Subcutaneous abdominal adipose tissue (tissue), 5 donors: ENCODE results near the gene SBNO2.

Source experiments
- H3K27ac ChIP-seq: one replicate; pipeline ENCODE4 v1.7.0; 2013; ENCODE audit warnings: low read depth, mild to moderate bottlenecking, inconsistent platforms, low read length, moderate library complexity
- H3K27me3 ChIP-seq, 5 donors: one replicate each; pipeline ENCODE4 v1.7.0; 2013; ENCODE audit warnings: low read length in 5 of 5, inconsistent platforms in 1 of 5; ENCODE audit not compliant: control insufficient read depth in 5 of 5, insufficient read depth in 4 of 5
- H3K36me3 ChIP-seq, 5 donors: one replicate each; pipeline ENCODE4 v1.7.0; 2013; ENCODE audit warnings: low read length in 5 of 5; ENCODE audit not compliant: control insufficient read depth in 5 of 5, insufficient read depth in 5 of 5
- H3K4me1 ChIP-seq, 5 donors: one replicate each; pipeline ENCODE4 v1.7.0; 2013; ENCODE audit warnings: low read length in 5 of 5, mild to moderate bottlenecking in 3 of 5, moderate library complexity in 1 of 5; ENCODE audit not compliant: control insufficient read depth in 5 of 5, insufficient read depth in 5 of 5
- H3K4me3 ChIP-seq, 5 donors: one replicate each; pipeline ENCODE4 v1.7.0; 2013; ENCODE audit warnings: low read length in 5 of 5, low read depth in 1 of 5
- H3K9ac ChIP-seq, 5 donors: one replicate each; pipeline ENCODE4 v1.7.0; 2013; ENCODE audit warnings: low read length in 5 of 5, mild to moderate bottlenecking in 4 of 5, moderate library complexity in 3 of 5
- H3K9me3 ChIP-seq, 5 donors: one replicate each; pipeline ENCODE4 v1.7.0; 2013; ENCODE audit warnings: low read length in 5 of 5; ENCODE audit not compliant: control insufficient read depth in 5 of 5
- donor health status: healthy.
- donor health status: healthy.
- donor health status: healthy.
- donor health status: healthy.
- donor health status: healthy.

The SBNO2 gene

GRCh38 chr19:1153891-1154730 lies 20.0 kb downstream of the SBNO2 start:
- Histone ChIP-seq H3K9ac (peak overlapping the region in 4 of 5 donors; percentile 63 to 81 (median 74)), H3K4me3 (peak overlapping the region in 4 of 5 donors; percentile 24 to 57 (median 48)), H3K36me3 (peaks cover 0 to 31% (median 9%) of the 10 kb centered on the region in 5 donors), H3K4me1 (peaks cover 9 to 67% (median 64%) of the 10 kb centered on the region in 5 donors), H3K27me3 (no peaks in the 10 kb centered on the region), H3K27ac (peak overlapping the region; percentile 90), H3K9me3 (no peaks in the 10 kb centered on the region)

GRCh38 chr19:1151917-1152587 lies 22.0 kb downstream of the SBNO2 start:
- Histone ChIP-seq H3K9ac (peak overlapping the region in 1 of 5 donors; percentile 37), H3K36me3 (peaks cover 0 to 32% (median 8%) of the 10 kb centered on the region in 5 donors), H3K4me3 (peak overlapping the region in 3 of 5 donors; percentile 2 to 44 (median 44)), H3K4me1 (peaks cover 9 to 65% (median 64%) of the 10 kb centered on the region in 5 donors), H3K27me3 (no peaks in the 10 kb centered on the region), H3K9me3 (no peaks in the 10 kb centered on the region), H3K27ac (peak overlapping the region; percentile 76)

- Histone ChIP-seq H3K27me3 (no peaks in the 10 kb centered on the region), H3K9ac (peak overlapping the region in 3 of 5 donors; percentile 21 to 68 (median 52)), H3K4me1 (peaks cover 7 to 59% (median 56%) of the 10 kb centered on the region in 5 donors), H3K4me3 (peak overlapping the region in 3 of 5 donors; percentile 17 to 22 (median 22)), H3K27ac (peak overlapping the region; percentile 76), H3K9me3 (no peaks in the 10 kb centered on the region), H3K36me3 (peaks cover 0 to 39% (median 15%) of the 10 kb centered on the region in 5 donors)
Measured at GRCh38 chr19:1151037-1151724, 22.9 kb downstream of the SBNO2 start.

GRCh38 chr19:1150333-1151036 lies 23.6 kb downstream of the SBNO2 start:
- peak overlapping the region; percentile 76 for H3K27ac ChIP-seq
- peaks cover 5 to 52% (median 49%) of the 10 kb centered on the region in 5 donors for H3K4me1 ChIP-seq
- peaks cover 0 to 46% (median 20%) of the 10 kb centered on the region in 5 donors for H3K36me3 ChIP-seq
- peak overlapping the region in 1 of 5 donors; percentile 52 for H3K9ac ChIP-seq
- H3K4me3 ChIP-seq, result peak overlapping the region in 2 of 5 donors; percentile 17 to 22
- no peaks in the 10 kb centered on the region for H3K9me3 ChIP-seq
- no peaks in the 10 kb centered on the region for H3K27me3 ChIP-seq

GRCh38 chr19:1149259-1150045 lies 24.6 kb downstream of the SBNO2 start:
- Histone ChIP-seq H3K36me3 (peaks cover 0 to 54% (median 22%) of the 10 kb centered on the region in 5 donors), H3K9ac (no peak overlapping the region)

GRCh38 chr19:1147934-1148549 lies 26.0 kb downstream of the SBNO2 start:
- no peak overlapping the region for H3K4me3 ChIP-seq
- peaks cover 3 to 36% (median 33%) of the 10 kb centered on the region in 5 donors for H3K4me1 ChIP-seq
- H3K36me3 ChIP-seq, result peaks cover 0 to 63% (median 30%) of the 10 kb centered on the region in 5 donors
- H3K9ac ChIP-seq, result no peak overlapping the region
- H3K27ac ChIP-seq, result no peak overlapping the region
- no peaks in the 10 kb centered on the region for H3K27me3 ChIP-seq
- H3K9me3 ChIP-seq, result no peaks in the 10 kb centered on the region

More at GRCh38 chr19:1149259-1150045, 24.6 kb downstream of the SBNO2 start:
- H3K9me3 ChIP-seq, result no peaks in the 10 kb centered on the region
- no peaks in the 10 kb centered on the region for H3K27me3 ChIP-seq
- no peak overlapping the region for H3K4me3 ChIP-seq
- no peak overlapping the region for H3K27ac ChIP-seq
- H3K4me1 ChIP-seq, result peaks cover 3 to 43% (median 38%) of the 10 kb centered on the region in 5 donors

GRCh38 chr19:1146858-1147780 lies 26.9 kb downstream of the SBNO2 start:
- Histone ChIP-seq H3K36me3 (peaks cover 0 to 60% (median 34%) of the 10 kb centered on the region in 5 donors), H3K9me3 (no peaks in the 10 kb centered on the region), H3K27ac (no peak overlapping the region), H3K9ac (no peak overlapping the region), H3K4me1 (peaks cover 3 to 28% (median 26%) of the 10 kb centered on the region in 5 donors), H3K27me3 (no peaks in the 10 kb centered on the region), H3K4me3 (no peak overlapping the region)

GRCh38 chr19:1146412-1146699 lies 27.7 kb downstream of the SBNO2 start:
- Histone ChIP-seq H3K9ac (no peak overlapping the region), H3K4me1 (peaks cover 3 to 20% (median 18%) of the 10 kb centered on the region in 5 donors), H3K27ac (no peak overlapping the region), H3K9me3 (no peaks in the 10 kb centered on the region), H3K36me3 (peaks cover 0 to 63% (median 34%) of the 10 kb centered on the region in 5 donors), H3K4me3 (no peak overlapping the region), H3K27me3 (no peaks in the 10 kb centered on the region)
